ENCODE measurements around the gene INTS15. TPM values are rescaled to one million over a fixed set of nuclear protein-coding genes. Genes with fewer than 3 reads are reported as not detected.

INTS15 gene
- total and polyA plus RNA-seq, 9 of the 15 experiments (the other 6 are each of a cell fraction or from before 2014, with no cell fraction given): 0.52 to 28.9 (median 11.6) TPM

DNA sequence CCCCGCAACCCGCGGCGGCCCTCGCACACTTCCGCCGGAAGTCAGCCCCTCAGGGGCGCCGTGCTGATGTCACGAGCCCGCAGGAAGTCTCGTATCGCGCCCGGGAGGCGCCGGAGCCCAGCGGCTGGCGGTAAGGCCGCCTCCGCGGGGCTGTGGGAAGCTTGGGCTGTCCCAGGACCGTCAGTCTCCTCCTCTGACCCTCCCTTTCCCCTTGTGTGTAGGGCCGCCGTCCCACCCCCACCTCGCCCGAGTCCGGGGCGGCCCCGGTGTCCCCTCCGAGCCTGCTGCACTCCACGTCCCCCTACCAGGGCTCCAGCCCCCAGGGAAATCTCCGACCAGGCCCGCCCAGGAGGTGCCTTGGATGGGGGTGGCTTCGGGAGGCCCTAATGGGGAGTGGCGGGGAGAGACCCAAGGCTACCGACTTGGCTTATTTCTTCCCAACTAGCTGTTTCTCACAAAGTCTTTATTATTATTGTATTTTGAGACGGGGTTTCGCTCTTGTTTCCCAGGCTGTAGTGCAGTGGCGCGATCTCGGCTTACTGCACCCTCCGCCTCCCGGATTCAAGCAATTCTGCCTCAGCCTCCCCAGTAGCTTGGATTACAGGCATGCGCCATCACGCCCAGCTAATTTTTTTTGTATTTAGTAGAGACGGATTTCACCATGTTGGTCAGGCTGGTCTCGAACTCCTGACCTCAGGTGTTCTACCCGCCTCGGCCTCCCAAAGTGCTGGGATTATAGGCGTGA lies 12.3 kb upstream of the INTS15 start, which contains the start of gene ZDHHC4 (continued):
- TF ChIP-seq YY1 (IDR thresholded peaks at IDR 0.05; ENCODE audit: borderline replicate concordance in 1 of 3, control insufficient read depth in 1 of 3, extremely low read depth in 1 of 3, insufficient read depth in 3 of 3, insufficient read length in 1 of 3, insufficient replicate concordance in 2 of 3, low read depth in 1 of 3, low read length in 2 of 3): peak in 2 of 3 experiments; percentile 70 to 83
- TF ChIP-seq ZNF277 (CRISPR knock-in tag; IDR thresholded peaks at IDR 0.05; ENCODE audit: borderline replicate concordance): no peak
- TF ChIP-seq CREB3L1 (IDR thresholded peaks at IDR 0.05; ENCODE audit: borderline replicate concordance, low read depth): peak; percentile 44; the same call in 1 of the 2 replicates
- TF ChIP-seq BHLHE40 (IDR thresholded peaks at IDR 0.05; ENCODE audit: low read length): peak; percentile 68
- peak; percentile 97 for TF ChIP-seq GABPA (tag; conservative IDR thresholded peaks at IDR 0.05; ENCODE audit: low read depth)
- TF ChIP-seq TFAP4 (CRISPR knock-in tag; IDR thresholded peaks at IDR 0.05; ENCODE audit: borderline replicate concordance): peak; percentile 86
- TF ChIP-seq ADNP (tag; IDR thresholded peaks at IDR 0.05): peak; percentile 58; the same call in 1 of the 2 replicates
- TF ChIP-seq, protein P1, sequence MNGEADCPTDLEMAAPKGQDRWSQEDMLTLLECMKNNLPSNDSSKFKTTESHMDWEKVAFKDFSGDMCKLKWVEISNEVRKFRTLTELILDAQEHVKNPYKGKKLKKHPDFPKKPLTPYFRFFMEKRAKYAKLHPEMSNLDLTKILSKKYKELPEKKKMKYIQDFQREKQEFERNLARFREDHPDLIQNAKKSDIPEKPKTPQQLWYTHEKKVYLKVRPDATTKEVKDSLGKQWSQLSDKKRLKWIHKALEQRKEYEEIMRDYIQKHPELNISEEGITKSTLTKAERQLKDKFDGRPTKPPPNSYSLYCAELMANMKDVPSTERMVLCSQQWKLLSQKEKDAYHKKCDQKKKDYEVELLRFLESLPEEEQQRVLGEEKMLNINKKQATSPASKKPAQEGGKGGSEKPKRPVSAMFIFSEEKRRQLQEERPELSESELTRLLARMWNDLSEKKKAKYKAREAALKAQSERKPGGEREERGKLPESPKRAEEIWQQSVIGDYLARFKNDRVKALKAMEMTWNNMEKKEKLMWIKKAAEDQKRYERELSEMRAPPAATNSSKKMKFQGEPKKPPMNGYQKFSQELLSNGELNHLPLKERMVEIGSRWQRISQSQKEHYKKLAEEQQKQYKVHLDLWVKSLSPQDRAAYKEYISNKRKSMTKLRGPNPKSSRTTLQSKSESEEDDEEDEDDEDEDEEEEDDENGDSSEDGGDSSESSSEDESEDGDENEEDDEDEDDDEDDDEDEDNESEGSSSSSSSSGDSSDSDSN (IDR thresholded peaks at IDR 0.05; ENCODE audit: borderline replicate concordance in 1 of 2, low read depth in 2 of 2, low read length in 2 of 2): peak; percentile 79 to 93
- peak; percentile 96 for TF ChIP-seq GABPB1 (CRISPR knock-in tag; IDR thresholded peaks at IDR 0.05)
- no peak for TF ChIP-seq PTBP1 (IDR thresholded peaks at IDR 0.05; ENCODE audit: low read depth, low read length)
- peak; percentile 85 for TF ChIP-seq ESRRA (IDR thresholded peaks at IDR 0.05; ENCODE audit: borderline replicate concordance, low read depth)
- TF ChIP-seq MTA3 (IDR thresholded peaks at IDR 0.05; ENCODE audit: borderline replicate concordance): peak; percentile 82; the same call in 1 of the 2 replicates
- peak; percentile 78 for TF ChIP-seq ZBTB7A (IDR thresholded peaks at IDR 0.05; ENCODE audit: borderline replicate concordance, control insufficient read depth, low read depth, low read length)
- 0 out of 2 replicates have a peak, but pooled peaks have one; percentile 65 for TF ChIP-seq PRMT5 (CRISPR knock-in tag; IDR thresholded peaks at IDR 0.05)
- 0 out of 2 replicates have a peak, but pooled peaks have one; percentile 69 for TF ChIP-seq ZBED1 (IDR thresholded peaks at IDR 0.05)
- peak; percentile 76 for TF ChIP-seq USF1 (CRISPR knock-in tag; IDR thresholded peaks at IDR 0.05)
- TF ChIP-seq POLR2H (tag; IDR thresholded peaks at IDR 0.05; ENCODE audit: low read depth): peak; percentile 87
- peak; percentile 78 for TF ChIP-seq ETV5 (CRISPR knock-in tag; IDR thresholded peaks at IDR 0.05; ENCODE audit: low read depth)
- TF ChIP-seq GTF2F1 (IDR thresholded peaks at IDR 0.05; ENCODE audit: low read depth, low read length): 0 out of 2 replicates have a peak, but pooled peaks have one; percentile 34

Data from K562 (cell line).